H1 (cell line): Measurements from ENCODE around the gene CST1. TPM values are rescaled to one million over a fixed set of nuclear protein-coding genes. Genes with fewer than 3 reads are reported as not detected.

Experiments used
- CTCF ChIA-PET: fragments of 300-600 bp; sonication (Branson Sonifier 250); formaldehyde crosslinking; loops from one replicate; lab custom pipeline; 2021; ENCODE audit not compliant: partially characterized antibody; lab: Charles Lee
- POLR2A ChIA-PET: fragments of 300-600 bp; sonication (Branson Sonifier 250); formaldehyde crosslinking; loops from one replicate; lab custom pipeline; 2021; ENCODE audit warnings: inconsistent platforms; ENCODE audit not compliant: partially characterized antibody; lab: Charles Lee
- DNase-seq, 2 experiments: peaks; one replicate each; pipeline versions ENCODE4 v3.0.0 to v3.0.0-alpha.2; 2010 to 2022; ENCODE audit warnings: low spot score in 2 of 2, low read depth in 1 of 2, mixed read lengths in 1 of 2
- FAIRE-seq: peaks from 2 replicates; lab custom pipeline; 2011; peaks lifted over from hg19 to GRCh38; lab: Jason Lieb, UNC
- H2AFZ ChIP-seq: 2 replicates; pipeline ENCODE4 v1.8.1; 2012; ENCODE audit warnings: low read length, inconsistent platforms
- H2AK5ac ChIP-seq: 2 replicates; pipeline ENCODE4 v1.6.1; 2013; ENCODE audit warnings: low read depth, low read length
- H2BK120ac ChIP-seq: replicated peaks from 2 replicates; pipeline ENCODE3; 2013; ENCODE audit warnings: low read depth, low read length, inconsistent platforms
- H2BK12ac ChIP-seq: 2 replicates; pipeline ENCODE4 v1.6.1; 2013; ENCODE audit warnings: low read depth, low read length
- H2BK15ac ChIP-seq: 2 replicates; pipeline ENCODE4 v1.6.1; 2013; ENCODE audit warnings: low read length
- H2BK20ac ChIP-seq: 2 replicates; pipeline ENCODE4 v1.6.1; 2013; ENCODE audit warnings: low read length
- H2BK5ac ChIP-seq: 2 replicates; pipeline ENCODE4 v1.6.1; 2013; ENCODE audit warnings: low read depth, low read length
- H3K14ac ChIP-seq: 2 replicates; pipeline ENCODE4 v1.6.1; 2013; ENCODE audit warnings: inconsistent platforms; ENCODE audit not compliant: insufficient read length
- H3K18ac ChIP-seq: 2 replicates; pipeline ENCODE4 v1.6.1; 2013; ENCODE audit warnings: low read length; ENCODE audit errors: extremely low read depth
- H3K23ac ChIP-seq: 2 replicates; pipeline ENCODE4 v1.6.1; 2013; ENCODE audit warnings: inconsistent platforms; ENCODE audit not compliant: insufficient read length
- H3K23me2 ChIP-seq: 2 replicates; pipeline ENCODE4 v1.6.1; 2013; ENCODE audit warnings: low read depth, low read length
- H3K27ac ChIP-seq: 2 replicates; pipeline ENCODE4 v1.6.1; 2011; ENCODE audit warnings: low read depth, low read length, inconsistent platforms
- H3K27me3 ChIP-seq, 4 experiments: replicated peaks in 1 of 4; 1 replicate in 1 of 4; 2 replicates in 3 of 4; pipeline versions ENCODE4 v1.6.1 to v1.8.1; 2011 to 2013; ENCODE audit warnings: low read length in 3 of 4, mild to moderate bottlenecking in 3 of 4, inconsistent platforms in 2 of 4, mixed read lengths in 2 of 4, moderate library complexity in 1 of 4; ENCODE audit not compliant: control insufficient read depth in 3 of 4, insufficient read depth in 3 of 4; ENCODE audit errors: extremely low read depth in 1 of 4
- H3K36me3 ChIP-seq, 4 experiments: 2 replicates each; pipeline versions ENCODE4 v1.6.1 to v1.8.1; 2011 to 2013; ENCODE audit warnings: mild to moderate bottlenecking in 4 of 4, low read length in 3 of 4, moderate library complexity in 2 of 4, control low read depth in 1 of 4, inconsistent platforms in 1 of 4; ENCODE audit not compliant: insufficient read depth in 4 of 4, control insufficient read depth in 2 of 4
- H3K4ac ChIP-seq: replicated peaks from 2 replicates; pipeline ENCODE3; 2013; ENCODE audit warnings: low read length, low read depth, mixed read lengths, inconsistent platforms; ENCODE audit not compliant: insufficient read length
- H3K4me1 ChIP-seq, 4 experiments: replicated peaks in 1 of 4; 1 replicate in 1 of 4; 2 replicates in 3 of 4; pipeline versions ENCODE4 v1.6.1 to v1.8.1; 2011 to 2013; ENCODE audit warnings: low read length in 3 of 4, inconsistent platforms in 2 of 4, mixed read lengths in 1 of 4; ENCODE audit not compliant: insufficient read depth in 4 of 4, control insufficient read depth in 3 of 4
- H3K4me2 ChIP-seq, 2 experiments: 2 replicates each; pipeline versions ENCODE4 v1.6.1 to v1.8.1; 2011 to 2013; ENCODE audit warnings: low read depth in 2 of 2, low read length in 2 of 2, control low read depth in 1 of 2, inconsistent platforms in 1 of 2, mild to moderate bottlenecking in 1 of 2; ENCODE audit not compliant: insufficient read depth in 1 of 2
- H3K4me3 ChIP-seq, 4 experiments: fragments of 200-600, 300-600 bp in 1 of 4; sonication (generic), shearing (Covaris generic), sonication (Bioruptor Twin) in 1 of 4; 2 replicates each; pipeline versions ENCODE4 v1.5.1 to v1.8.1; 2011 to 2016; ENCODE audit warnings: low read length in 4 of 4, low read depth in 3 of 4, control low read depth in 2 of 4, inconsistent platforms in 2 of 4, mild to moderate bottlenecking in 2 of 4, mixed read lengths in 1 of 4, moderate library complexity in 1 of 4; ENCODE audit not compliant: insufficient read depth in 2 of 4; ENCODE audit errors: extremely low read depth in 1 of 4
- H3K56ac ChIP-seq: replicated peaks from 2 replicates; pipeline ENCODE3; 2013; ENCODE audit warnings: low read depth, mild to moderate bottlenecking, mixed read lengths, low read length, inconsistent platforms; ENCODE audit not compliant: insufficient read length
- H3K79me1 ChIP-seq: 2 replicates; pipeline ENCODE4 v1.6.1; 2013; ENCODE audit warnings: low read depth, low read length, control low read depth
- H3K79me2 ChIP-seq, 2 experiments: 2 replicates each; pipeline versions ENCODE4 v1.6.1 to v1.8.1; 2012 to 2013; ENCODE audit warnings: low read length in 2 of 2, mild to moderate bottlenecking in 2 of 2, inconsistent platforms in 1 of 2; ENCODE audit not compliant: insufficient read depth in 2 of 2, control insufficient read depth in 1 of 2
- H3K9ac ChIP-seq, 4 experiments: replicated peaks in 1 of 4; 1 replicate in 1 of 4; 2 replicates in 3 of 4; pipeline versions ENCODE4 v1.6.1 to v1.8.1; 2011 to 2013; ENCODE audit warnings: low read depth in 3 of 4, low read length in 3 of 4, control low read depth in 2 of 4, mild to moderate bottlenecking in 2 of 4, moderate library complexity in 2 of 4, inconsistent platforms in 1 of 4; ENCODE audit errors: extremely low read depth in 1 of 4
- H3K9me3 ChIP-seq, 2 experiments: 2 replicates each; pipeline versions ENCODE4 v1.6.1 to v1.8.1; 2012 to 2013; ENCODE audit warnings: mild to moderate bottlenecking in 2 of 2, moderate library complexity in 2 of 2, control low read depth in 1 of 2, inconsistent platforms in 1 of 2, low read depth in 1 of 2, low read length in 1 of 2, mixed read lengths in 1 of 2; ENCODE audit not compliant: insufficient read depth in 2 of 2
- H4K20me1 ChIP-seq, 2 experiments: replicated peaks in 1 of 2; 2 replicates each; pipeline versions ENCODE3 to v1.8.1; 2011 to 2013; ENCODE audit warnings: inconsistent platforms in 2 of 2, low read length in 2 of 2, mild to moderate bottlenecking in 1 of 2; ENCODE audit not compliant: insufficient read depth in 2 of 2, control insufficient read depth in 1 of 2
- H4K5ac ChIP-seq: 2 replicates; pipeline ENCODE4 v1.6.1; 2013; ENCODE audit warnings: low read length, low read depth, mixed read lengths, inconsistent platforms; ENCODE audit not compliant: insufficient read length
- H4K8ac ChIP-seq: 2 replicates; pipeline ENCODE4 v1.8.0; 2013; ENCODE audit warnings: mild to moderate bottlenecking, moderate library complexity, low read length, inconsistent platforms; ENCODE audit not compliant: insufficient read depth; ENCODE audit errors: extremely low read depth
- H4K91ac ChIP-seq: replicated peaks from 2 replicates; pipeline ENCODE3; 2013; ENCODE audit warnings: low read length, mixed read lengths, inconsistent platforms; ENCODE audit not compliant: insufficient read length
- ATF2 ChIP-seq: IDR thresholded peaks from 2 replicates; pipeline ENCODE4 v1.6.1; 2012; ENCODE audit warnings: low read length, inconsistent platforms
- BRCA1 ChIP-seq: IDR thresholded peaks from 2 replicates; pipeline ENCODE4 v1.6.1; 2012; ENCODE audit warnings: low read depth, low read length, improper control_type of control experiment
- CTBP2 ChIP-seq: IDR thresholded peaks from 2 replicates; pipeline ENCODE4 v1.7.0; 2011; ENCODE audit warnings: borderline replicate concordance, mild to moderate bottlenecking, moderate library complexity, mixed read lengths, low read length; ENCODE audit not compliant: insufficient read depth, insufficient read length
- JUND ChIP-seq: IDR thresholded peaks from 2 replicates; pipeline ENCODE4 v1.6.1; 2011; ENCODE audit warnings: mild to moderate bottlenecking, improper control_type of control experiment, low read length
- KDM1A ChIP-seq: fragments of 200-600, 300-600 bp; sonication (generic); IDR thresholded peaks from 2 replicates; pipeline ENCODE4 v1.7.1; 2016; ENCODE audit warnings: mild to moderate bottlenecking, low read length, borderline replicate concordance
- KDM4A ChIP-seq: IDR thresholded peaks from one replicate; pipeline ENCODE4 v1.7.1; 2012; ENCODE audit warnings: low read depth, mild to moderate bottlenecking, moderate library complexity, low read length, inconsistent platforms; ENCODE audit not compliant: severe bottlenecking
- RAD21 ChIP-seq, 2 experiments: IDR thresholded peaks in 1 of 2; conservative IDR thresholded peaks in 1 of 2; 2 replicates each; pipeline ENCODE4 v1.6.1; 2011; ENCODE audit warnings: low read depth in 2 of 2, low read length in 2 of 2, improper control_type of control experiment in 1 of 2, inconsistent platforms in 1 of 2, mild to moderate bottlenecking in 1 of 2, moderate library complexity in 1 of 2
- RBBP5 ChIP-seq: IDR thresholded peaks from 2 replicates; pipeline ENCODE4 v1.7.1; 2012; ENCODE audit warnings: low read depth, mild to moderate bottlenecking, inconsistent platforms, low read length, moderate library complexity, borderline replicate concordance
- RFX5 ChIP-seq: IDR thresholded peaks from 2 replicates; pipeline ENCODE4 v1.6.1; 2011; ENCODE audit warnings: low read depth, low read length, improper control_type of control experiment, borderline replicate concordance
- SIRT6 ChIP-seq: IDR thresholded peaks from one replicate; pipeline ENCODE4 v1.7.1; 2012; ENCODE audit warnings: low read length, inconsistent platforms
- TCF12 ChIP-seq: IDR thresholded peaks from 2 replicates; pipeline ENCODE4 v1.6.1; 2011; ENCODE audit warnings: low read depth, mild to moderate bottlenecking, low read length
- YY1 ChIP-seq: IDR thresholded peaks from 2 replicates; pipeline ENCODE4 v1.6.1; 2011; ENCODE audit warnings: low read depth, mild to moderate bottlenecking, low read length
- WGBS, 2 experiments: shearing (Covaris generic) in 1 of 2; methylation state at CpG; one replicate each; pipeline versions ENCODE4 v1.1.6 to v1.1.7; 2013 to 2015; ENCODE audit warnings: low lambda C conversion rate in 2 of 2, mixed read lengths in 2 of 2, inconsistent platforms in 1 of 2, low coverage in 1 of 2, missing lambda C conversion rate in 1 of 2; ENCODE audit not compliant: insufficient replicate concordance in 2 of 2, insufficient coverage in 1 of 2, insufficient read length in 1 of 2; ENCODE audit errors: extremely low coverage in 1 of 2, missing lambda C conversion rate in 1 of 2; 5-methylcytosine and 5-hydroxymethylcytosine counted together
- polyA plus RNA-seq, 7 experiments: library from polyadenylated mRNA; depleted of rRNA in 3 of 7; stranded (reverse) in 5 of 7; unstranded in 2 of 7; fragments of >200 nt in 5 of 7; fragments of 200-250 nt in 2 of 7; gene quantifications; 1 replicate in 5 of 7; 2 replicates in 1 of 7; 4 replicates in 1 of 7; pipeline versions ENCODE4 v1.2.1 to v1.2.3, GENCODE V29; 2011 to 2013; ENCODE audit warnings: missing spikeins in 2 of 7, mixed read lengths in 2 of 7
- total RNA-seq: library from RNA; stranded (reverse); fragmentation: NEBNext Ultra II Directional; extraction: Animal tissue kit (Norgen Biotek cat#: 25700); gene quantifications from 2 replicates; pipeline ENCODE4 v1.2.1, GENCODE V29; 2021

Gene CST1
- total and polyA plus RNA-seq, 2 of the 8 experiments (the other 6 are each of a cell fraction or from before 2014, with no cell fraction given), result 2.3 to 2.9 TPM

- Histone ChIP-seq H3K36me3 (no peaks in the 10 kb centered on the region), H3K27me3 (peaks cover 11 to 22% (median 21%) of the 10 kb centered on the region in 4 experiments), H2AFZ (no peak overlapping the region), H2BK20ac (no peak overlapping the region), H3K4ac (no peak overlapping the region), H3K23ac (no peak overlapping the region), H2BK120ac (no peak overlapping the region), H3K9ac (no peak overlapping the region), H4K5ac (no peak overlapping the region), H3K4me3 (no peak overlapping the region), H3K18ac (no peak overlapping the region), H2BK12ac (no peak overlapping the region), H3K79me1 (no peaks in the 10 kb centered on the region), H2BK5ac (no peak overlapping the region), H3K4me1 (peaks cover 0 to 3% (median 0%) of the 10 kb centered on the region in 4 experiments; a peak in 2 of 7 replicates), H2BK15ac (no peak overlapping the region), H4K91ac (no peak overlapping the region), H3K79me2 (no peaks in the 10 kb centered on the region), H3K56ac (no peak overlapping the region), H4K8ac (no peak overlapping the region), H3K9me3 (no peaks in the 10 kb centered on the region), H3K23me2 (no peaks in the 10 kb centered on the region), H3K4me2 (no peak overlapping the region), H3K14ac (no peak overlapping the region), H4K20me1 (peaks cover 0 to 2% of the 10 kb centered on the region in 2 experiments), H3K27ac (no peak overlapping the region), H2AK5ac (no peak overlapping the region)
- DNase-seq, result no peak
- ChIA-PET POLR2A (interaction anchor here (0.5 kb wide), 1 partner anchor 357 kb away, joined by 3 read pairs; no protein-coding TSS in a partner anchor), CTCF (interaction anchor here (0.7 to 1.9 kb wide), 5 partner anchors 11 to 81 kb away, joined by 3 to 6 read pairs (median 4); no protein-coding TSS in a partner anchor)
- FAIRE-seq, result no peak
- WGBS, 2 experiments, result 87% methylated on average over 5 of the region's 5 CpGs; no CpG with 5 or more reads in 1 of the 2 experiments
- no peak for TF ChIP-seq RAD21 (IDR thresholded peaks at IDR 0.05 in 1 of 2, conservative IDR thresholded peaks at IDR 0.05 in 1 of 2; ENCODE audit: low read depth in 2 of 2, low read length in 2 of 2)
- no peak for TF ChIP-seq YY1
- TF ChIP-seq TCF12, result no peak
- TF ChIP-seq SIRT6, result no peak
- no peak for TF ChIP-seq KDM4A
- TF ChIP-seq CTBP2, result no peak
- no peak for TF ChIP-seq BRCA1
- no peak for TF ChIP-seq ATF2
- TF ChIP-seq JUND, result no peak
- TF ChIP-seq KDM1A, result no peak
- TF ChIP-seq RFX5, result no peak
- no peak for TF ChIP-seq RBBP5
These were observed 989 bp downstream of the CST1 start for GRCh38 chr20:23749746-23750145.
